IMR-90 (cell line): ENCODE results near the gene PPM1G. TPM values are rescaled to one million over a fixed set of nuclear protein-coding genes. Genes with fewer than 3 reads are reported as not detected.

Experiments
- FOS ChIP-seq: fragments of 150-350 bp; IDR thresholded peaks from 2 replicates; pipeline ENCODE4 v1.6.1; 2016; ENCODE audit warnings: low read depth, low read length
- NFE2L2 ChIP-seq: fragments of 150-350 bp; IDR thresholded peaks from 2 replicates; pipeline ENCODE4 v1.6.1; 2016; ENCODE audit warnings: low read depth, mild to moderate bottlenecking, low read length
- RAD21 ChIP-seq: IDR thresholded peaks from 2 replicates; pipeline ENCODE4 v1.6.1; 2012; ENCODE audit warnings: low read length, improper control_type of control experiment
- RCOR1 ChIP-seq: IDR thresholded peaks from 2 replicates; pipeline ENCODE4 v1.6.1; 2012; ENCODE audit warnings: mild to moderate bottlenecking, low read length, improper control_type of control experiment; ENCODE audit not compliant: insufficient replicate concordance
- polyA plus RNA-seq, 3 experiments: library from polyadenylated mRNA; depleted of rRNA; stranded (reverse); fragments of >200 nt; gene quantifications; 2 replicates each; pipeline ENCODE4 v1.2.3, GENCODE V29; 2012; ENCODE audit warnings: low replicate concordance in 1 of 3
- total RNA-seq: library from RNA; depleted of rRNA; stranded (reverse); fragments of >200 nt; gene quantifications from 2 replicates; pipeline ENCODE4 v1.2.3, GENCODE V29; 2012

PPM1G gene
- total and polyA plus RNA-seq, 2 of the 4 experiments (the other 2 are of a cell fraction), result 57.6 to 95.9 TPM

GRCh38 chr2:27380626-27381545 lies 28.5 kb downstream of the PPM1G start, which contains the start of gene ZNF513 (continued):
- TF ChIP-seq FOS, result no peak
- TF ChIP-seq NFE2L2, result no peak
- TF ChIP-seq RCOR1, result no peak
- TF ChIP-seq RAD21, result no peak
